Fibroblast of pulmonary artery (primary cell): ENCODE measurements around the gene HACD3.

Experiments used
- DNase-seq: peaks from one replicate; pipeline ENCODE4 v3.0.0-alpha.2; 2010; ENCODE audit warnings: low read depth
- H3K4me3 ChIP-seq: replicated peaks from 2 replicates; pipeline ENCODE4 v1.5.1; 2011; ENCODE audit warnings: low read depth, mild to moderate bottlenecking, control low read depth, low read length, moderate library complexity
- TF ChIP-seq, protein P1 (sequence below): IDR thresholded peaks from 2 replicates; pipeline ENCODE4 v1.5.1; 2011; ENCODE audit warnings: mild to moderate bottlenecking, control low read depth, low read length, inconsistent platforms; ENCODE audit errors: missing control alignments

The HACD3 gene

DNA sequence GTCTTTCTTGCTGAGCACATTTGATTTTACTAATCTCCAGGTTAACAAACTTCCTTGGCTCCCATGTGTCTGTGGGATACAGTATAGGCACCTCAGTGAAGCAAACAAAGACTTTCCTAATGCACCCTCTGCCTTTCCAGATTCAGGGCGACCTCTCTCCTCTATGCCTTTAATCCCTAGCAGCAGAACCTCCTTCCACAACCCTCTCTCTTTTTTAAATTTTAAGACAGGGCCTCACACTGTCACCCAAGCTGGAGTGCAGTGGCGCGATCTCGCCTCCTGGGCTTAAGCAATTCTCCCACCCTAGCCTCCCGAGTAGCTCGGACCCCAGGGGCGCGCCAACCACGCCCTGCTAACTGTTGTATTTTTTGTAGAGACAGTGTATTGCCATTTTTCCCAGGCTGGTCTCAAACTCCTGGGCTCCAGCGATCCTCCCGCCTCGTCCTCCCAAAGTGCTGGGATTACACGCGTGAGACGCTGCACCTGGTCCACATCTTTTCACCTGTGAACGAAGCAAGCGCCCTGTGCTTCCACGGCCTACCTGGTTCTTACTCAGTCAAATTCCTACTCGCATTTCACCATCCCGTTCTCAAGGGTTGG is 1.7 kb upstream of the HACD3 start:
- TF ChIP-seq, protein P1, sequence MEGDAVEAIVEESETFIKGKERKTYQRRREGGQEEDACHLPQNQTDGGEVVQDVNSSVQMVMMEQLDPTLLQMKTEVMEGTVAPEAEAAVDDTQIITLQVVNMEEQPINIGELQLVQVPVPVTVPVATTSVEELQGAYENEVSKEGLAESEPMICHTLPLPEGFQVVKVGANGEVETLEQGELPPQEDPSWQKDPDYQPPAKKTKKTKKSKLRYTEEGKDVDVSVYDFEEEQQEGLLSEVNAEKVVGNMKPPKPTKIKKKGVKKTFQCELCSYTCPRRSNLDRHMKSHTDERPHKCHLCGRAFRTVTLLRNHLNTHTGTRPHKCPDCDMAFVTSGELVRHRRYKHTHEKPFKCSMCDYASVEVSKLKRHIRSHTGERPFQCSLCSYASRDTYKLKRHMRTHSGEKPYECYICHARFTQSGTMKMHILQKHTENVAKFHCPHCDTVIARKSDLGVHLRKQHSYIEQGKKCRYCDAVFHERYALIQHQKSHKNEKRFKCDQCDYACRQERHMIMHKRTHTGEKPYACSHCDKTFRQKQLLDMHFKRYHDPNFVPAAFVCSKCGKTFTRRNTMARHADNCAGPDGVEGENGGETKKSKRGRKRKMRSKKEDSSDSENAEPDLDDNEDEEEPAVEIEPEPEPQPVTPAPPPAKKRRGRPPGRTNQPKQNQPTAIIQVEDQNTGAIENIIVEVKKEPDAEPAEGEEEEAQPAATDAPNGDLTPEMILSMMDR, result no peak
- no peak for DNase-seq

GRCh38 chr15:65529762-65530317 is 423 bp upstream of the HACD3 start:
- TF ChIP-seq, protein P1, result no peak
- H3K4me3 ChIP-seq, result peak overlapping the region; percentile 79
- DNase-seq, result no peak

More for the DNA sequence above, 1.7 kb upstream of the HACD3 start:
- no peak overlapping the region for H3K4me3 ChIP-seq

- TF ChIP-seq, protein P1, result no peak
- DNase-seq, result peak; percentile 43
- H3K4me3 ChIP-seq, result no peak overlapping the region
These were observed 2.4 kb downstream of the HACD3 start for GRCh38 chr15:65532738-65533051.

DNA sequence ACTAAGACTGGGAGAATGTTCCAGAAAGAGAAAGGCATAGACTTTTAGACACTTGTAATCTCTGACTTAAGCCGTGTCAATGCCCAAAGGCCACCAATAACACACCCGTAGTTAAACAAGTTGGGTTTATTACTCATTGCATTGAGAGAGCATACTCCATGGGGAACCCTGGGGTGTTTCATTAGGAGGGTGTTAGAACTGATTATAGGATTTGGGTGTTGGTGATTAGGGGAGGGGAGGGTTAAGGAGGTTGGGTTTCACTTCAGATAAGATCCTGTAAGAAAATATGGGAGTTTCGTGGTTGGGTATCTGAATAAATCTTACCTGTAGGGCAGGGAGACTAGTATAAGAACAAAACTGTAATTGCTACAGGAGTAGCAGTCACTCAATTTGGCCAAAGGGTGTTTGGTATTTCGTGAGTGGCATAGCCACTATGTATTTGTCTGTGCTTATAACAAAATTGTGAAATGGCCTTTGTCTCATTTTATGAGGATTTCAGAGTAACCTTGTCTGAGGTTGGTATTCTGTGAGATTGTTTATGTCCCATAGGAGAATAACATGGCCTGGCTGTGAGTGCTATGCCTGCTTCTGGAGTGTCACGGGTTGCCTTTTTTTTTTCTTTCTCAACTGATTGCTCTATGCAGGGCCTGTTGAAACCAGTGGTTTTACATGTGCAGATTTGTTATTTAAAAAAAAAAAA is 2.9 kb downstream of the HACD3 start:
- no peak overlapping the region for H3K4me3 ChIP-seq
- TF ChIP-seq, protein P1, result no peak
- DNase-seq, result no peak

GRCh38 chr15:65535192-65535591 is 4.9 kb downstream of the HACD3 start:
- DNase-seq, result no peak
- no peak overlapping the region for H3K4me3 ChIP-seq
- TF ChIP-seq, protein P1, result no peak

GRCh38 chr15:65540314-65540713 is 10.1 kb downstream of the HACD3 start:
- no peak overlapping the region for H3K4me3 ChIP-seq
- DNase-seq, result no peak
- TF ChIP-seq, protein P1, result no peak
